Loucy (cell line): ENCODE data around the gene AQP12B.

Experiments
- H2AFZ ChIP-seq: fragments of 200-600 bp; sonication (generic); 2 replicates; pipeline ENCODE4 v1.6.0; 2016; ENCODE audit warnings: antibody characterized with exemption, mild to moderate bottlenecking, low read length, moderate library complexity
- H3F3A ChIP-seq: fragments of 200-600 bp; 2 replicates; pipeline ENCODE4 v1.6.0; 2016; ENCODE audit warnings: antibody characterized with exemption, low read depth, mild to moderate bottlenecking
- H3K27me3 ChIP-seq: fragments of 200-600 bp; sonication (generic); 2 replicates; pipeline ENCODE4 v1.6.1; 2014; ENCODE audit warnings: low read length, mild to moderate bottlenecking; ENCODE audit not compliant: insufficient read depth, poor library complexity, severe bottlenecking
- H3K36me3 ChIP-seq: fragments of 200-600 bp; sonication (generic); 2 replicates; pipeline ENCODE4 v1.6.1; 2016; ENCODE audit warnings: low read length; ENCODE audit not compliant: insufficient read depth
- H3K4me1 ChIP-seq: fragments of 200-600 bp; sonication (generic); 2 replicates; pipeline ENCODE4 v1.5.1; 2014; ENCODE audit warnings: low read length, mild to moderate bottlenecking; ENCODE audit not compliant: insufficient read depth, poor library complexity, severe bottlenecking
- H3K4me2 ChIP-seq: fragments of 200-600 bp; sonication (generic); 2 replicates; pipeline ENCODE4 v1.6.0; 2014; ENCODE audit warnings: antibody characterized with exemption, low read length, low read depth, mild to moderate bottlenecking; ENCODE audit not compliant: poor library complexity, severe bottlenecking
- H3K4me3 ChIP-seq: fragments of 200-600 bp; sonication (generic); 2 replicates; pipeline ENCODE4 v1.5.1; 2014; ENCODE audit warnings: low read length, mild to moderate bottlenecking, mixed read lengths; ENCODE audit not compliant: poor library complexity, severe bottlenecking
- H3K79me2 ChIP-seq: fragments of 200-600 bp; sonication (generic); 2 replicates; pipeline ENCODE4 v1.6.1; 2014; ENCODE audit warnings: low read length; ENCODE audit not compliant: insufficient read depth
- H3K9ac ChIP-seq: fragments of 200-600 bp; sonication (generic); 2 replicates; pipeline ENCODE4 v1.6.0; 2014; ENCODE audit warnings: mild to moderate bottlenecking, low read depth, low read length, moderate library complexity; ENCODE audit not compliant: poor library complexity, severe bottlenecking
- H3K9me2 ChIP-seq: fragments of 200-600 bp; sonication (generic); replicated peaks from 2 replicates; pipeline ENCODE4 v1.6.1; 2016; ENCODE audit warnings: low read depth, low read length, mixed read lengths
- H3K9me3 ChIP-seq: fragments of 200-600 bp; sonication (generic); 2 replicates; pipeline ENCODE4 v1.6.1; 2014; ENCODE audit warnings: mild to moderate bottlenecking, antibody characterized with exemption, low read length, low read depth; ENCODE audit not compliant: insufficient read depth
- H4K20me1 ChIP-seq: fragments of 200-600 bp; sonication (generic); 2 replicates; pipeline ENCODE4 v1.6.0; 2014; ENCODE audit warnings: antibody characterized with exemption, low read length, mild to moderate bottlenecking; ENCODE audit not compliant: insufficient read depth, poor library complexity, severe bottlenecking
- EZH2phosphoT487 ChIP-seq: fragments of 200-600 bp; IDR thresholded peaks from 2 replicates; pipeline ENCODE4 v1.6.1; 2018; ENCODE audit warnings: antibody characterized with exemption, mild to moderate bottlenecking, moderate library complexity, borderline replicate concordance
- TF ChIP-seq, protein P1 (sequence below): fragments of 200-600 bp; sonication (generic); conservative IDR thresholded peaks from 2 replicates; pipeline ENCODE4 v1.5.1; 2014; ENCODE audit warnings: mild to moderate bottlenecking, antibody characterized with exemption, low read length

The AQP12B gene

DNA sequence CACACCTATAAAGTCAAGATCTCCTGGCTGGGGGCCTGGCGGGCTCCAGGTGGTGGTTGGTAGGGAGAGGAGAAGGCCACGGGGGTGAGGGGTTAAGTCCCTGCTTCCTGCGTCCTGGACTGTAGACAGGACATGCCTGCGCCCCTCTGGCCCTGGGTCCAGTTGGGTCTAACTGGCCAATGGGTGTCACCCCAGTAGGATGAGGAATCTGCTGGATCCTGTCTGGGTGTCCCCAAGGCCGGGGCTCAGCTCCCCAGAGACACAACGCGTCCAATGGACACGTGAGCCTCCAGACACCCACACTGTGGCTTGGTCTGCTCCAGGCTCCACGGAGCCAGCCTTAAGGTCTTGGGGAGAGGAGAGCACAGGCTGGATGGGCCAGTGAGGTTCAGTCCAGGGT, 28.6 kb upstream of the AQP12B start:
- Histone ChIP-seq H3K79me2 (no peaks in the 10 kb centered on the region), H3F3A (no peaks in the 10 kb centered on the region), H3K9ac (no peak overlapping the region), H3K4me3 (no peak overlapping the region), H3K36me3 (no peaks in the 10 kb centered on the region), H3K27me3 (no peaks in the 10 kb centered on the region), H2AFZ (no peak overlapping the region), H4K20me1 (no peaks in the 10 kb centered on the region), H3K4me2 (no peak overlapping the region), H3K4me1 (no peaks in the 10 kb centered on the region), H3K9me3 (no peaks in the 10 kb centered on the region), H3K9me2 (no peaks in the 10 kb centered on the region)
- TF ChIP-seq EZH2phosphoT487, result no peak
- TF ChIP-seq, protein P1, sequence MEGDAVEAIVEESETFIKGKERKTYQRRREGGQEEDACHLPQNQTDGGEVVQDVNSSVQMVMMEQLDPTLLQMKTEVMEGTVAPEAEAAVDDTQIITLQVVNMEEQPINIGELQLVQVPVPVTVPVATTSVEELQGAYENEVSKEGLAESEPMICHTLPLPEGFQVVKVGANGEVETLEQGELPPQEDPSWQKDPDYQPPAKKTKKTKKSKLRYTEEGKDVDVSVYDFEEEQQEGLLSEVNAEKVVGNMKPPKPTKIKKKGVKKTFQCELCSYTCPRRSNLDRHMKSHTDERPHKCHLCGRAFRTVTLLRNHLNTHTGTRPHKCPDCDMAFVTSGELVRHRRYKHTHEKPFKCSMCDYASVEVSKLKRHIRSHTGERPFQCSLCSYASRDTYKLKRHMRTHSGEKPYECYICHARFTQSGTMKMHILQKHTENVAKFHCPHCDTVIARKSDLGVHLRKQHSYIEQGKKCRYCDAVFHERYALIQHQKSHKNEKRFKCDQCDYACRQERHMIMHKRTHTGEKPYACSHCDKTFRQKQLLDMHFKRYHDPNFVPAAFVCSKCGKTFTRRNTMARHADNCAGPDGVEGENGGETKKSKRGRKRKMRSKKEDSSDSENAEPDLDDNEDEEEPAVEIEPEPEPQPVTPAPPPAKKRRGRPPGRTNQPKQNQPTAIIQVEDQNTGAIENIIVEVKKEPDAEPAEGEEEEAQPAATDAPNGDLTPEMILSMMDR, result no peak

DNA sequence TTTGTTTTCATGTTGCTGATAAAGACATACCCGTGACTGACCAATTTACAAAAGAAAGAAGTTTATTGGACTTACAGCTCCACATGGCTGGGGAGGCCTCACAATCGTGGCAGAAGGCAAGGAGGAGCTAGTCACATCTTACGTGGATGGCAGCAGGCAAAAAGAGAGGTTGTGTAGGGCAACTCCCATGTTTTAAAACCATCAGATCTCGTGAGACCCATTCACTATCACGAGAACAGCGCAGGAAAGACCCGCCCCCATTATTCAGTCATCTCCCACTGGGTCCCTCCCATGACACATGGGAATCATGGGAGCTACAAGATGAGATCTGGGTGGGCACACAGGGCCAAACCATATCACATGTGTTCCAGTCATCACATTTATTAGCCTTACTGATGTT, 25.8 kb upstream of the AQP12B start:
- Histone ChIP-seq H2AFZ (no peak overlapping the region), H3K27me3 (no peaks in the 10 kb centered on the region), H3K9me2 (no peaks in the 10 kb centered on the region), H3K9me3 (no peaks in the 10 kb centered on the region), H4K20me1 (no peaks in the 10 kb centered on the region), H3K4me1 (no peaks in the 10 kb centered on the region), H3K4me3 (no peak overlapping the region), H3K36me3 (no peaks in the 10 kb centered on the region), H3K4me2 (no peak overlapping the region), H3F3A (no peaks in the 10 kb centered on the region), H3K79me2 (no peaks in the 10 kb centered on the region), H3K9ac (no peak overlapping the region)
- TF ChIP-seq EZH2phosphoT487, result no peak
- TF ChIP-seq, protein P1, result no peak

DNA sequence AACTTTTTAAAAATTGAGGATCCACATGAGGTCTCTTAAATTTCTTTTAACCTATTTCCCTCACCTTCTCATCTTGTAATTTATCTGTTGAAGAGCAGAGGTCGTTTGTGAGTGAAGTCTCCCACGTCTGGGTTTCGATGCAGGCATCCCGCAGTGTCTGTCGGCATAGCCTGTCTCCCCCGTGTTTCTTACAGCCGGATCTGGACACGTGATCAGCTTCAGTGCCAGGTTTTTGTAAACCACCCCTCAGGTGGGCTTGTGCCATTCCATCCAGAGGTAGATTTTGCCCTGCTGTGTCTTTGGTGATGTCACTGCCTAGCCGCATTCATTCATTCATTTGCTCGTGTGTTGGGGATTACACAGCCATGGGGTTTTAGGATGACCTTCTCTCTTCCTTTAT, 25.1 kb upstream of the AQP12B start:
- Histone ChIP-seq H3K79me2 (no peaks in the 10 kb centered on the region), H3F3A (no peaks in the 10 kb centered on the region), H3K9me2 (no peaks in the 10 kb centered on the region), H3K4me1 (no peaks in the 10 kb centered on the region), H3K27me3 (no peaks in the 10 kb centered on the region), H3K36me3 (no peaks in the 10 kb centered on the region), H3K9ac (no peak overlapping the region), H3K4me2 (no peak overlapping the region), H2AFZ (no peak overlapping the region), H4K20me1 (no peaks in the 10 kb centered on the region), H3K4me3 (no peak overlapping the region), H3K9me3 (no peaks in the 10 kb centered on the region)
- no peak for TF ChIP-seq EZH2phosphoT487
- TF ChIP-seq, protein P1, result no peak
